ENCODE measurements around the gene PACRG. TPM values are rescaled to one million over a fixed set of nuclear protein-coding genes. Genes with fewer than 3 reads are reported as not detected.

The PACRG gene
- total RNA-seq, 2 donors from 2014 or later = 2.8 to 21.3 TPM

DNA sequence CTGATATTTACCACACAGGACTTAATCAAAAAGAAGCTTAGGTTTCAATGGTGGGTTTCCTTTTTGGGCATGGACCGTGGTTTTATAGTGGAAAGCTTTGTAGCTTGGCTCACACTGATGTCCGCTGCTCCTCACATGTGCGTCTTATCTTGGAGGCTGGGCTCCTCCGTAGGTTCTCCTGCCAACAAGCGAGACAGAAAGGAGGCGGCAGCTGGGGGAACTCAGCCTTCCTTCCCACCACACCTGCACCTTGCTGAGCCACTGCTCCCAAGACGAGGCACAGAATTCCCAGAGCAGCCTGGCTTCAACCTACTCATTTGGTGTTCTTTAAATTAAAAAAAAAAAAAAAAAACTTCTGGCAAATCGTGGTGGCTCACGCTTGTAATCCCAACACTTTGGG is 451.3 kb downstream of the PACRG start:
- Histone ChIP-seq H3K4me3 (no peak overlapping the region), H3K9me3 (no peaks in the 10 kb centered on the region)
- TF ChIP-seq, protein P1, sequence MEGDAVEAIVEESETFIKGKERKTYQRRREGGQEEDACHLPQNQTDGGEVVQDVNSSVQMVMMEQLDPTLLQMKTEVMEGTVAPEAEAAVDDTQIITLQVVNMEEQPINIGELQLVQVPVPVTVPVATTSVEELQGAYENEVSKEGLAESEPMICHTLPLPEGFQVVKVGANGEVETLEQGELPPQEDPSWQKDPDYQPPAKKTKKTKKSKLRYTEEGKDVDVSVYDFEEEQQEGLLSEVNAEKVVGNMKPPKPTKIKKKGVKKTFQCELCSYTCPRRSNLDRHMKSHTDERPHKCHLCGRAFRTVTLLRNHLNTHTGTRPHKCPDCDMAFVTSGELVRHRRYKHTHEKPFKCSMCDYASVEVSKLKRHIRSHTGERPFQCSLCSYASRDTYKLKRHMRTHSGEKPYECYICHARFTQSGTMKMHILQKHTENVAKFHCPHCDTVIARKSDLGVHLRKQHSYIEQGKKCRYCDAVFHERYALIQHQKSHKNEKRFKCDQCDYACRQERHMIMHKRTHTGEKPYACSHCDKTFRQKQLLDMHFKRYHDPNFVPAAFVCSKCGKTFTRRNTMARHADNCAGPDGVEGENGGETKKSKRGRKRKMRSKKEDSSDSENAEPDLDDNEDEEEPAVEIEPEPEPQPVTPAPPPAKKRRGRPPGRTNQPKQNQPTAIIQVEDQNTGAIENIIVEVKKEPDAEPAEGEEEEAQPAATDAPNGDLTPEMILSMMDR (IDR thresholded peaks at IDR 0.05) = no peak

DNA sequence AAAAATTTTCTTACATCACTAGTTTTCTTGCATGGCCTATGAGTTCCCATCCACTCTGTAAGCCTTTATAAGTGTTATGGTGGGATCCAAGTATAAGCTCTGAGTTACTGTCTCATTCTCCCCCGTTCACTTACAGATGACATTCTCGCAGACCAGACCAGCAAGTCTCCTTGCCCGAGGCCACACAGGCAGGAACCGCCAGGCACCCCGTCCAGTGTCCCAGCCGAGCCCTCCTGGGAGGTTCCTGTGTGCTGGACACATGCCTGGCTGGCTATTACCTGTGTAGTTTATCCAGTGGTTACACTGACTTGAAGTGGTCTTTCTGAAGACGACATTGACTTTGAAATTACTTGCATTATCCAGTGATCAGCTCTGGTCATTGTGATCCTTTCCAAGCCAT is 451.9 kb downstream of the PACRG start:
- Histone ChIP-seq H3K4me3 (no peak overlapping the region), H3K27me3 (no peaks in the 10 kb centered on the region), H3K27ac (no peak overlapping the region), H3K4me1 (peaks cover 0 to 15% of the 10 kb centered on the region in 2 donors), H3K36me3 (no peaks in the 10 kb centered on the region), H3K9me3 (no peaks in the 10 kb centered on the region)
- TF ChIP-seq, protein P1 (IDR thresholded peaks at IDR 0.05) = no peak
- DNase-seq (ENCODE audit: low spot score) = no peak

More for the DNA sequence above, 451.3 kb downstream of the PACRG start:
- no peak for DNase-seq (ENCODE audit: low spot score)
- H3K36me3 ChIP-seq = no peaks in the 10 kb centered on the region
- no peaks in the 10 kb centered on the region for H3K27me3 ChIP-seq
- H3K4me1 ChIP-seq = peaks cover 0 to 15% of the 10 kb centered on the region in 2 donors
- H3K27ac ChIP-seq = no peak overlapping the region

DNA sequence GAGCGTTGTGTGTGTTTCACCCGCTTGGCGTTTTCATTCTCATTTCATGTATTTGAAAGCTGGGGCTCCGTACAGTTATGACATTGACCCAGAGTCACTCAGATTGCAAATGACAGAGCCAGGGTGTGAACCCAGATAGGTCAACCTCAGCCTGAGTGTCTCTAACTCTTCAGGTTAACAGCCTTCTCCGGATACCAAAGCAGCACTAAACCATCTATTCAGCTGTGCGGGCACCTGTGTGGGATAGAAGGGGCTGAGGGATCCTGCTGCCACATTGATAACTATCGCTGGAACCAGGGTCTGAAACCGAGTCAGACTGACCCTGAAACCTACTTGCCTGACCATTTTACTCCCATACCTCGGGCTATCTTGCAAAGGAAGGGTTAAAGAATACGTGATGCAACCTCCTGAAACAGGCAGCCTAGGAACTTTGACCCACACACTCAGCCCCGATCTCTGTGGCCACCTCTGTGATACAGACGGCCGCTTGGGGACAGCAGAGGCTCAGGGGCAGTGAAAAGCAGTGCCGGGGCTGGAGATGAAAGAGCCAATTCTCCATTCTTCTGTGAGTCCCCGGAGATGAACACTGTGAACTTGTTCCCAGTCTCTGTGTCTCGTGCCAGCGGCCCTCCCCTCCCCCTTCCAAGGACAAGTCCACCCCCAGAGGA is 453.2 kb downstream of the PACRG start:
- TF ChIP-seq, protein P1 (IDR thresholded peaks at IDR 0.05) = peak; percentile 78 to 95
- H3K4me3 ChIP-seq = peak overlapping the region in 1 of 2 donors; percentile 0
- no peaks in the 10 kb centered on the region for H3K27me3 ChIP-seq
- H3K4me1 ChIP-seq = peaks cover 0 to 15% of the 10 kb centered on the region in 2 donors
- no peaks in the 10 kb centered on the region for H3K9me3 ChIP-seq
- peak; percentile 88 for DNase-seq (ENCODE audit: low spot score)
- H3K27ac ChIP-seq = peak overlapping the region; percentile 8 to 25
- H3K36me3 ChIP-seq = no peaks in the 10 kb centered on the region

DNA sequence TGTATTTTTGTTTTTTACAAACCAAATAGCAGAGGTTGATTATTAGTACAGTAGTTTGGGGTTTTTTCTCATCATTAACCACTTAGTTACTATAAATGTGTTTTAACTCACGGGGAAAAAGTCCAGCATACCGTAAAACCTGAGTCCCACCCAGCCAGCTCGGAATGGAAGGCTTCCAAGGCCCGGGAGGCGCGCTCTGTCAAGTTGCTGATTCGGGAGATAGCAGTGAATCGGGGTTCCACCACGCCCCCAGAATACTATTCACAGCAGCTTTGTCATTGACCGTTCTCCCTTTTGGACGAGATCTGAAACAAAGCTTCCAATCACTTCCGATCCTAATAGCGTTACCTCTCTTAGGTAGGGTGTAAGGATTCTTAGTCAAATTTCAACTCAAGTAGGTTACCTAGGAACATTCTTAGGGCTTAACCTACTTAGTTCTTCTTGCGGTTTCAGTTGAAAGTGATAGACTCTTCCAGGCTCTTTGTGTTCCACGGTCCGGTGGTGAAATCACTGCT is 453.9 kb downstream of the PACRG start:
- Histone ChIP-seq H3K36me3 (no peaks in the 10 kb centered on the region), H3K9me3 (no peaks in the 10 kb centered on the region), H3K27ac (peak overlapping the region; percentile 8 to 25), H3K4me1 (peaks cover 0 to 15% of the 10 kb centered on the region in 2 donors), H3K4me3 (peak overlapping the region in 1 of 2 donors; percentile 0), H3K27me3 (no peaks in the 10 kb centered on the region)
- no peak for DNase-seq (ENCODE audit: low spot score)
- TF ChIP-seq, protein P1 (IDR thresholded peaks at IDR 0.05) = no peak

DNA sequence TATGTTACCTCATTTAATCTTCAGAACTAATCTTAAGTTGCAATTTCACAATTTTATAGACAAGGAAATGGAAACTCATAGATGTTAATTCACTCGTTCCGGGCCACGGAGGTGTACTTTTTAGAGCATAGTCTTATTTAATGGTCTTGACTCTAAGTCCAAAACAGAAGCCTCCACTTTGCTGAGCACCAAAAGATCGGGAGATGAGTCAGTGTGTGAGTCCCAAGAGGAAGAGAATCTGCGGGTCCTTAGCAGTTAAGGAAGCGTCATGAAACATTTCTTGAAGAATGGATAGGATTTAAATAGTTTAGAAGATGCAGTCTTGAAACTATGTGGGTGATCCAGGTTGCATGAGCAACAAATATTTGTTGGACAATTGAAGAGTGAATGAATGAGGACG is 454.9 kb downstream of the PACRG start:
- Histone ChIP-seq H3K27ac (no peak overlapping the region), H3K27me3 (no peaks in the 10 kb centered on the region), H3K4me3 (no peak overlapping the region), H3K36me3 (no peaks in the 10 kb centered on the region), H3K4me1 (peaks cover 0 to 15% of the 10 kb centered on the region in 2 donors), H3K9me3 (no peaks in the 10 kb centered on the region)
- TF ChIP-seq, protein P1 (IDR thresholded peaks at IDR 0.05) = no peak
- no peak for DNase-seq (ENCODE audit: low spot score)

All from right atrium auricular region (tissue), 2 donors.